Coronary artery (tissue), 2 donors: ENCODE measurements around the gene PPP1R1A.

Experiments
- DNase-seq: peaks from one replicate; pipeline ENCODE4 v3.0.0-alpha.2; 2017; ENCODE audit warnings: low spot score
- H3K27ac ChIP-seq, 2 donors: fragments of 200-600 bp; sonication (generic); one replicate each; pipeline ENCODE4 v1.5.1; 2016 to 2019
- H3K4me3 ChIP-seq: fragments of 200-600 bp; sonication (generic); 2 replicates; pipeline ENCODE4 v1.5.1; 2016; ENCODE audit warnings: mild to moderate bottlenecking, moderate library complexity
- TF ChIP-seq, protein P1 (sequence below): fragments of 200-600 bp; sonication (generic); IDR thresholded peaks from one replicate; pipeline ENCODE4 v1.5.1; 2019; ENCODE audit warnings: antibody characterized with exemption

The PPP1R1A gene

GRCh38 chr12:54593135-54593534 is 4.7 kb upstream of the PPP1R1A start:
- DNase-seq = no peak
- Histone ChIP-seq H3K27ac (no peak overlapping the region), H3K4me3 (no peak overlapping the region)
- TF ChIP-seq, protein P1, sequence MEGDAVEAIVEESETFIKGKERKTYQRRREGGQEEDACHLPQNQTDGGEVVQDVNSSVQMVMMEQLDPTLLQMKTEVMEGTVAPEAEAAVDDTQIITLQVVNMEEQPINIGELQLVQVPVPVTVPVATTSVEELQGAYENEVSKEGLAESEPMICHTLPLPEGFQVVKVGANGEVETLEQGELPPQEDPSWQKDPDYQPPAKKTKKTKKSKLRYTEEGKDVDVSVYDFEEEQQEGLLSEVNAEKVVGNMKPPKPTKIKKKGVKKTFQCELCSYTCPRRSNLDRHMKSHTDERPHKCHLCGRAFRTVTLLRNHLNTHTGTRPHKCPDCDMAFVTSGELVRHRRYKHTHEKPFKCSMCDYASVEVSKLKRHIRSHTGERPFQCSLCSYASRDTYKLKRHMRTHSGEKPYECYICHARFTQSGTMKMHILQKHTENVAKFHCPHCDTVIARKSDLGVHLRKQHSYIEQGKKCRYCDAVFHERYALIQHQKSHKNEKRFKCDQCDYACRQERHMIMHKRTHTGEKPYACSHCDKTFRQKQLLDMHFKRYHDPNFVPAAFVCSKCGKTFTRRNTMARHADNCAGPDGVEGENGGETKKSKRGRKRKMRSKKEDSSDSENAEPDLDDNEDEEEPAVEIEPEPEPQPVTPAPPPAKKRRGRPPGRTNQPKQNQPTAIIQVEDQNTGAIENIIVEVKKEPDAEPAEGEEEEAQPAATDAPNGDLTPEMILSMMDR = no peak

DNA sequence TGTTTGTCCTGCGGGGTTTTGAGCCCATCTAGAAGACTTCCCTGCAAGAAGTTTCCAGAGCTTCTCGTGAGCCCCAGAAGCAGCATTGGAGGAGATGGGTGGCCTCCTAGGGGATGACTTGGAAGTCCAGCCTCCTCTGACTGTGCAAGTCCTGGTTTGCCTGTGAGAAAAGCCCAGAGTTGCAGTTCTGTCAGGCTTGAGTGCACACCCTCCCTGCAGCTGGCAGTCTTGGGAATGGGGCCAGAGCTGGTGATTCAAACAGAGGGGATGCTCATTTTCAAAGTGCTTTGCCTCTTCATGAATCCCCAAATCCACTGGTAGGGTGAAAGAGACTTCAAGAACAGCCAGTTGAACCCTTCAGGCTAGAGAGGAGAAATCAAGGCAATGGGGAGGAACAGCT is 3.9 kb upstream of the PPP1R1A start:
- DNase-seq = no peak
- TF ChIP-seq, protein P1 = no peak

GRCh38 chr12:54590978-54591591 is 2.6 kb upstream of the PPP1R1A start:
- no peak for DNase-seq
- Histone ChIP-seq H3K27ac (peak overlapping the region in 1 of 2 donors; percentile 17), H3K4me3 (no peak overlapping the region)
- TF ChIP-seq, protein P1 = no peak

More for the DNA sequence above, 3.9 kb upstream of the PPP1R1A start:
- Histone ChIP-seq H3K4me3 (no peak overlapping the region), H3K27ac (no peak overlapping the region)

DNA sequence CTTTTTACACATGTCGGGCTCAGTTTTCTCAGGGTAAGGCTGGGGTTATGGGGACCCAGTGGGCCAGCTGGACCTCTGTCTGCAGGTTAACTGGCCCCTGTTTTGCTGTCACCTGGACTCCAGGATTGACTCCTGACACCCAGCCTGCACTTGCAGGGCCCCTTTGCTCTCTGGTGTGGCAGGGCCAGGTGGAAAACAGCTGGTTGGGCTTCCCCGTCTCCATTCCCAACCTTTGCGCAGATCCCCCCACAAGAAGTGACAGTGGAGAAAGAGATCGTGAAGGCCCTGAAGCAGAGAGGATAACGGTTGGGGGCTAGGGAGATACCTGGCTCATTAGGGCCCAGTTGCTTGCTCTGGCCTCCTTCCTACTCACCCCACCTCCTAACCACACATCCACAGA is 1.5 kb upstream of the PPP1R1A start:
- Histone ChIP-seq H3K27ac (no peak overlapping the region), H3K4me3 (no peak overlapping the region)
- no peak for DNase-seq
- TF ChIP-seq, protein P1 = no peak

- DNase-seq = no peak
- Histone ChIP-seq H3K4me3 (peak overlapping the region; percentile 82), H3K27ac (peak overlapping the region in 1 of 2 donors; percentile 65)
- TF ChIP-seq, protein P1 = no peak
Observed at GRCh38 chr12:54588890-54589267, 420 bp upstream of the PPP1R1A start.

DNA sequence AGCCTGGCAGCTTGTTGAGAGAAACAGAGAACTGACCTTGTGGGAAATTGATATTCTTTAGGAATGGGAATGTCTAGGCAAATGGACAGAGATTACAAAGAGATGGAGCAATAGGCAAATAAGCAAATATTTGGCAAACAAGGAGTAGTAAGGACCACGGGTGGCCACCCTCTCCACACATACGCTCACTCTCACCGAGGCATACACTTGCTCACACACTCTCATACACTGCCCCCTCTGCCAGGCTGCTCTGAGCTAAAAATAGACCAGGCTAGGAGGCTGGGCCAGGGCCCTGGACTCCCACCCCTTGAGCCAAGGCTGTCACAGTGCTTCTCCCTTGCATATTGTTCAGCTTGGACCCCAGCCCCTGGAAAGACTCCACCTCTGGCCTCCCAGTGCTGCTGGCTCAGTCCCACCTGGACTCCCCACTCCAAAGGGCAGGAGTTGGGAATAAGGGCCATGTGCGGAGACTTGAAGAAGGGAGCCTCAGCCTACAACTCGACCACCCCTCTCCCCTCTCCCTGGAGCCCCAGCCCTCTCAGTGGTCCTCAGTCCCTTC is 1.1 kb downstream of the PPP1R1A start:
- peak; percentile 81 for DNase-seq
- peak overlapping the region; percentile 82 for H3K4me3 ChIP-seq
- TF ChIP-seq, protein P1 = no peak
- H3K27ac ChIP-seq = peak overlapping the region; percentile 62 to 65

- H3K4me3 ChIP-seq = peak overlapping the region; percentile 82
- TF ChIP-seq, protein P1 = no peak
- no peak for DNase-seq
- H3K27ac ChIP-seq = peak overlapping the region in 1 of 2 donors; percentile 65
Observed at GRCh38 chr12:54586620-54587019, 1.8 kb downstream of the PPP1R1A start.
